ENCODE results near the gene FBN1.

- no peak for TF ChIP-seq POLR2A (IDR thresholded peaks at IDR 0.05; ENCODE audit: low read length)
- no peak for TF ChIP-seq GATA1 (IDR thresholded peaks at IDR 0.05; ENCODE audit: low read depth, low read length)
These were observed 238.6 kb downstream of the FBN1 start for GRCh38 chr15:48406911-48407310.
